ENCODE data around the gene ADGRG6. TPM values are rescaled to one million over a fixed set of nuclear protein-coding genes. Genes with fewer than 3 reads are reported as not detected.

ADGRG6 gene
- total RNA-seq, 4 donors from 2014 or later, result 1.5 to 6.0 (median 3.2) TPM

DNA sequence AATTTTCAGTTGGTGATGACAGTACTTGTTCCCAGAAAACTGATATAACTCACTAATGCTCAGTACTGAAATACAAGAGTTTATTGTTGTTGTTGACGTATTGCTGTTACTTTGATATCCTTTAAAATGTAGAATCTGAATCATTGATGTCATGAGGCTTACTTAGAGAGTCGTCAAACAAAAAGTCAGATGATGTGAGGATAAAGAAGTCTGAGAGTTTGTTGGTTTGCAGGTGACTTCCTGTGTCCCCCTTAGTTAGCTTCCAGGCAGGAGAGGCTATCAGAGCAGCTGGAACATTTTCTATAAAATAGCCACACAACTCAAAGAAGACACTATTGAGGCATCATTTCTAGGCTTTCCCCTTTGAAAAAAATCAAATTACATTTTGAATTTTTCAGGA lies 97.9 kb downstream of the ADGRG6 start:
- ATAC-seq (no peak), DNase-seq (no peak)
- H3K27ac ChIP-seq, result no peak overlapping the region
- no peaks in the 10 kb centered on the region for H3K27me3 ChIP-seq
- in situ Hi-C loops (cut with MboI; ENCODE audit: low sequenced_read_pairs in 4 of 4) (loop anchor here in 3 of 4 donors (25.0 kb wide), 2 partner anchors 237 to 262 kb away; partner anchors contain the start of genes GJE1 (in 2 of the 3), NMBR (in 2 of the 3) and VTA1 (in 2 of the 3)), intact Hi-C loops (cut with DNase I; ENCODE audit: low total_unique reads) (no loop called here)
- no peaks in the 10 kb centered on the region for H3K36me3 ChIP-seq
- no peaks in the 10 kb centered on the region for H3K9me3 ChIP-seq
- TF ChIP-seq CTCF (IDR thresholded peaks at IDR 0.05 in 4 of 5, conservative IDR thresholded peaks at IDR 0.05 in 1 of 5) (no peak), POLR2A (IDR thresholded peaks at IDR 0.05) (no peak)
- H3K4me3 ChIP-seq, result no peak overlapping the region
- H3K4me1 ChIP-seq, result no peaks in the 10 kb centered on the region

- no peak for DNase-seq
- Histone ChIP-seq H3K9me3 (no peaks in the 10 kb centered on the region), H3K4me1 (no peaks in the 10 kb centered on the region), H3K36me3 (no peaks in the 10 kb centered on the region), H3K4me3 (no peak overlapping the region), H3K27me3 (no peaks in the 10 kb centered on the region), H3K27ac (no peak overlapping the region)
- in situ Hi-C loops (cut with MboI; ENCODE audit: low sequenced_read_pairs in 4 of 4), result no loop called here
- no peak for ATAC-seq
- intact Hi-C loops (cut with DNase I; ENCODE audit: low total_unique reads), result no loop called here
- TF ChIP-seq POLR2A (IDR thresholded peaks at IDR 0.05) (no peak), CTCF (IDR thresholded peaks at IDR 0.05 in 4 of 5, conservative IDR thresholded peaks at IDR 0.05 in 1 of 5) (no peak)
Observed at GRCh38 chr6:142400495-142400894, 98.7 kb downstream of the ADGRG6 start.

GRCh38 chr6:142401838-142402237 lies 100.0 kb downstream of the ADGRG6 start:
- Histone ChIP-seq H3K4me1 (no peaks in the 10 kb centered on the region), H3K4me3 (no peak overlapping the region), H3K9me3 (no peaks in the 10 kb centered on the region), H3K36me3 (no peaks in the 10 kb centered on the region), H3K27me3 (no peaks in the 10 kb centered on the region), H3K27ac (no peak overlapping the region)
- intact Hi-C loops (cut with DNase I; ENCODE audit: low total_unique reads), result no loop called here
- in situ Hi-C loops (cut with MboI; ENCODE audit: low sequenced_read_pairs in 4 of 4), result no loop called here
- ATAC-seq (no peak), DNase-seq (no peak)
- TF ChIP-seq POLR2A (IDR thresholded peaks at IDR 0.05) (no peak), CTCF (IDR thresholded peaks at IDR 0.05 in 4 of 5, conservative IDR thresholded peaks at IDR 0.05 in 1 of 5) (no peak)

DNA sequence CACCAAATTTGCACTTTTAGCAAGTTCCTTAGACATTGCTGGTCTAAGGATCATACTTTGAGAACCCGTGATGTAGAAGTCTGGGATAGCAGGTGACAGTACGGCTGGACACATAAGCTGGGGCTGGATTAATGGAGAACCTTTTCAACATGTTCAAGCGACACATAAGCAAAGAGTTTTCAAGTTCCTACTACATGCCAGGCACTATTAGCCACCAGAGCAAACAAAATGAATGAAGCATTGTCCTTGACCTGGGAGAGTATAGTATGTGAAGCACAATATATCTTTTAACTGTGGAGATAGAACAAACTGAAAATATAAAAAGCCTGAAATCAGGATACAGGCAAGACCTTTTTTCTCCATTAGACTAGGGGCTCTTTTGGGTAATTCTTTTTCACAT lies 102.9 kb downstream of the ADGRG6 start:
- in situ Hi-C loops (cut with MboI; ENCODE audit: low sequenced_read_pairs in 4 of 4), result no loop called here
- no peak for ATAC-seq

More for the DNA sequence above, 102.9 kb downstream of the ADGRG6 start:
- intact Hi-C loops (cut with DNase I; ENCODE audit: low total_unique reads), result no loop called here
- no peaks in the 10 kb centered on the region for H3K9me3 ChIP-seq
- TF ChIP-seq POLR2A (IDR thresholded peaks at IDR 0.05) (no peak), CTCF (IDR thresholded peaks at IDR 0.05 in 4 of 5, conservative IDR thresholded peaks at IDR 0.05 in 1 of 5) (no peak)
- no peak overlapping the region for H3K4me3 ChIP-seq
- H3K27me3 ChIP-seq, result no peaks in the 10 kb centered on the region
- H3K4me1 ChIP-seq, result no peaks in the 10 kb centered on the region
- no peak overlapping the region for H3K27ac ChIP-seq
- no peaks in the 10 kb centered on the region for H3K36me3 ChIP-seq
- no peak for DNase-seq
